SU-DHL-6 (cell line): ENCODE results near the gene RPTOR.

Experiments used
- CTCF ChIP-seq: fragments of 200-600 bp; sonication (generic); IDR thresholded peaks from one replicate; pipeline ENCODE4 v1.5.1; 2017; ENCODE audit warnings: antibody characterized with exemption, mild to moderate bottlenecking, low read length, moderate library complexity; ENCODE audit not compliant: insufficient read depth, poor library complexity, severe bottlenecking
- EZH2phosphoT487 ChIP-seq: fragments of 200-600 bp; sonication (generic), shearing (Covaris generic); conservative IDR thresholded peaks from 2 replicates; pipeline ENCODE4 v1.6.1; 2018; ENCODE audit warnings: mild to moderate bottlenecking, antibody characterized with exemption, low read length, moderate library complexity, mixed read lengths

GRCh38 chr17:80781211-80781610 is 236.6 kb downstream of the RPTOR start:
- TF ChIP-seq CTCF (no peak), EZH2phosphoT487 (no peak)
